Occipital lobe (tissue), 2 donors: Measurements from ENCODE around the gene DYNLT5. TPM values are rescaled to one million over a fixed set of nuclear protein-coding genes. Genes with fewer than 3 reads are reported as not detected.
"Not testable (repeated sequence)": the region's sequence is repeated elsewhere in the genome, so short reads cannot be mapped to it uniquely, and the experiment has no call there.

Source experiments
- DNase-seq: peaks from one replicate; lab custom pipeline; 2025; lab: John Stamatoyannopoulos, UW
- total RNA-seq: library from RNA; depleted of rRNA; stranded (reverse); fragments of >200 nt; gene quantifications from one replicate; pipeline ENCODE4 v1.2.3, GENCODE V29; 2014

DYNLT5 gene
- total RNA-seq, 1 donor from 2014 or later, result 3.6 TPM

GRCh38 chr1:66750577-66750976 lies 1.7 kb upstream of the DYNLT5 start:
- no peak for DNase-seq

DNA sequence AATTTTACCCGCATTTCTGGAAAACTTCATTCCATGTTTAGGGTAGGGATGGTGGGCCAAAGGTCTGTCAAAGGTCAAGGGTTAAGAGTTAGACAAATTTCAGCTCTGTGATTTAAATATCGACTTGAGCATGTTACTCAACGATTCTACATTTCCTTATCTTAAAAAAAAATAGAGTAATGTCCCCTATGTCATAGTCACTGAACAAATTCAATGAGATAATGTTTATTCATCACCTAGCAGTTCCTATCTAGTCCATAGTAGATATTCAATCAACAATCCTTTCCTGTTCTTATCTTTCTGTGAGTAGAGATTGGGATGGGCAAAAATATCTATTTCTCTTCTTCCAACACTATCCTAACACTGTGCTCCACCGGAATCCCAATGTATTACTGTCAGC lies 1.1 kb upstream of the DYNLT5 start:
- DNase-seq, result no peak

DNA sequence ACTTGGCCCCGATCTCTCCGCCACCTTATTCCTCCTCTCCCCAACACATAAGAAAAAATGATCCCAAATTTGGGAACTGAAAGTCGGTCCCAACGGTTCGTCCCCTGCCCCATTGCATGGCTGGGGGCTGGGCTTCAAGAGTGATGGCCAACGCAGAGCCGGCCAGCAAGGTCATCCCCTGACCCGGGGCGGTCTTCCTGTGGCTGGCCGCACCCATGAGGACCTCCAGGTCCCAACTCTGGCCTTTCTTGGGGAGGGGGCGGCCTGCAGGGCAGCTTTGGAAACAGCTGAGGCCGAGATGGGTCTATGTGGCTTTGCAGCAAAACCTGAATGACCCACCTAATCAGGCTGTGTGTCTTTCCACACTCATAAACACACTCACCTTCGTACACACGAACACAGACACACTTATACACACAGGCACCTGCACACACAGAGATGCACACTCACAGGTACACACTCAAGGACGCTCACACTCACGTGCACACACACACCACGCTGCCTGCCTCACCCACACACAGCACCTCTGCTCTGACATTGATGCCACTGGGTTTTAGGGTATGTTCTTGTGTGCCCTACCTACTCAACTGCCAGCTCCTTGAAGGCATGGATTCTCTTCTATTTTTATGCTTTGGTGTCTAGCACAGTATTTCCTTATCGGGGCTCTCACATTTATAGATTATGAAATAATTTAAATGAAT lies 562 bp downstream of the DYNLT5 start:
- no peak for DNase-seq

GRCh38 chr1:66757722-66758240 lies 5.5 kb downstream of the DYNLT5 start:
- no peak for DNase-seq

GRCh38 chr1:66758241-66758755 lies 6.0 kb downstream of the DYNLT5 start:
- DNase-seq, result no peak

- DNase-seq, result no peak
Measured at GRCh38 chr1:66760506-66760905, 8.2 kb downstream of the DYNLT5 start.

DNA sequence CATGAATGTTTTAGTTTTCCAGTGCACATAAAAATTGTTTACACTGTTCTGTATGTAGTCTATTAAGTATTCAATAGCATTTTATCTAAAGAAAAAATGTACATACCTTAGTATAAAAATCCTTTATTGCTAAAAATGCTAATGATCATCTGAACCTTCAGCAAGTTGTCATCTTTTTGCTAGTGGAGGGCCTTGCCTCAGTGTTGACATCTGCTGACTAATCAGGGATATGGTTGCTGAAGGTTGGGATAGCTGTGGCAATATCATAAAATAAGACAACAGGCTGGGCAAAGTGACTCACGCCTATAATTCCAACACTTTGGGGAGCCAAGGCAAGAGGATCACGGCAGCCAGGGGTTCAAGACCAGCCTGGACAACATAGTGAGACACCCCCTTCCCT lies 9.0 kb downstream of the DYNLT5 start:
- no peak for DNase-seq

DNA sequence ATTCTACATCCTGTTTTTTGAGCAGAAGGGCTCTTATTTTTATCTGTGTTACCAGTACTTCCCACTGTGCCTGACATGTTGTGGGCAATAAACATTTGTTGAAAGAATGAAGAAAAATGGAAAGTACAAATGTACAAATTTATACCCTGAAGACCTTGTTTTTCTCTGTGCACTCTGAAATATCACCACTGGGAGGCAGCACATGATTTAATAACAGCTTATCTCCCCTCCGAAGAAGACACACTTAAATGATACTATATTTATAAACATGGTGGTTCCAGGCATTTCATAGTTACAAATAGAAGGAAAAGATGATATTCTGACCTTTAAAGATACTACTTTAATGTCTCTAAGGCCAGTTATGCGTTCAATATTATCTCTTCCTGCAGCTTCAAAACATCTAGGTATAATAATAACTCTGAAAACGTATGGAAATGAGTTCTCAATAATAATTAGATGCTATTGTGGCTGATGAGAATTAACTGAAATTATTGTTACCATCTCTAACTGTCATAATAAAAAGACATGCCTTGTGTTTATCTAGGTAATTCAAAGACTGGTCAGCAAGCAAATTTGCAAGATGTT lies 12.8 kb downstream of the DYNLT5 start:
- DNase-seq, result no peak

DNA sequence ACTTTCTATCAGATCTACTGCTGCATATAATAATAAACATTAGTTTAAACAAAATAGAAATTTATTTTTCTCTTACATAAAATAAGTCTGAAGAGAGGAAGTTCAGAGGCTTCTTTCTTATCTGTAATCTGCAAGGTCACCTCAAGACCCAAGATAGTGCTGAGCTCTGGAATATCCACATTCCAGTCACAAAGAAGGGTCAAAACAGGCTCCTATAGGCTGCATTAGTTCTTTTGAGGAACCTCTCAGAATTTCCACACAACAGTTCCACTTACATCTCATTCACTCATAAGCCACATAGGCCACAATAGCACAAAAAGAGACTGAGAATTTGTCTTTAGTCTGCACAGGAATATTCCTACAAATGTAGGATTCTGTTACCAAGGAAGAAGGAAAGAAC lies 15.4 kb downstream of the DYNLT5 start:
- DNase-seq, result no peak

DNA sequence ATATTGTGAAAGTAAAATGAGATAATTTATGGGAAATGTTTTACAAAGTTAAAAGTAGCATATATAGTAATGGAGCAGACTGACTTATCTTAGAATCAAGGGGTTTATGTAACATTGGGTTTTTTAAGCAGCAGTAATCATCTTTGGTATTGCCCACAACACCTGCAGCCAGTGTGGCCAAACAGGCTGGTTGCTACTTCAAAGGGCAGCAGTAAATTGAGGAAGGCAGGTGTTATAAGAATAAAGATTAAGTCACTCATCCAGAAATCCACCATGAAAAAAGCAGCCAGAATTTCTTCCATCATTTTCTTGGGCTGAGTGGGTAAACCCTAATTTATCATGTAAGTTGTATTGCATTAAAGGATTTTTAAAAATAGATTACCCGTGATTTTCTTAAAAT lies 16.7 kb downstream of the DYNLT5 start:
- no peak for DNase-seq

DNA sequence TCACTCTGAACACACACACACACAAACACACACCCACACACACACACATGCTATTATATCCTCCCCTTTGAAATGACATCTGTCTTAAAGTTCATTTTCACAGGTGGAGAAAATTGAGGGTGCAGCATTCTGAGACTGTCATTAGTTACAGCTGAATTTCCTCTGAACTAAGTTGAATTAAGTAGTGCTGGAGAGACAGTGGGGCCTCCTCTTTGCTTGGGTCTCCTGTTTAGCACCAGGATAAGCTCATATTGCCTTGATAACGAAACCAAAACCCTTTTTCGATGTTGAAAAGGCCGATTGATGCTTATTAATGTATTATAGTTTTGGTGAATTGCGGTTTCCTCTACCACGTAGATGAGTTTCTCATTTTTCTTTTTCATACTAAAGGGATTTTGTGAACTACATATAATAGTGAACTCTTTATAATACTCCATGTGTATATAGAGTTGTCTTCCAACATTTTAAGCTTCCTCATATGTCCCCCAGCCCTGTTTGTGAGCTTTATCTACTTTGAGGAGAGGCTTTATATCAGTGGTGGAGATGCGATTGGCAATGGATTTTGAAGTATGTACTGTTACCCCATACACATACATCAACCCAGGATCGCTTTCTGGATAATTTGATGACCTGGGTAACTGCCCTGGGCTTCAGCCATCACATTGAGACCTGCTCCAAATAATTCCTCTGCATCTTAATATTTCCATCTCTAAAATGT lies 17.4 kb downstream of the DYNLT5 start:
- DNase-seq, result no peak

- no peak for DNase-seq
Measured at GRCh38 chr1:66770240-66770639, 18.0 kb downstream of the DYNLT5 start.

DNA sequence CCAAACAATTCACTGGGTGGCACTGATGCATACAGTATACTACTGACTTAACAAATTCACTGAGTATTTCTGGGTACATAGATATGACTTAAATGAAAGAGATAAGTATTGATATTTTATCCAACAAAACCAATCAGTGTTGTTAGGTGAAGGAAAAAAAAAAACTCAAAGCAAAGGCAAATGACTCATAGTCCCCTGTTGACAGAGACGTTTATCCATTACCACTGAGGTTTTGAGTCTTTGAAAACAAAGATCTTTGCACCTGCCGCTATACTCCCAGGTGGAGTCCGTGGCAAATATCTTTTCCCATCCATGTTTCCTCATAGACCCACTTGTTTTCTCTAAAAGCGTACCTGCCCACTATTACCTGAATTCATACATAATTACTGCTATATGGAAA lies 18.4 kb downstream of the DYNLT5 start:
- no peak for DNase-seq

DNA sequence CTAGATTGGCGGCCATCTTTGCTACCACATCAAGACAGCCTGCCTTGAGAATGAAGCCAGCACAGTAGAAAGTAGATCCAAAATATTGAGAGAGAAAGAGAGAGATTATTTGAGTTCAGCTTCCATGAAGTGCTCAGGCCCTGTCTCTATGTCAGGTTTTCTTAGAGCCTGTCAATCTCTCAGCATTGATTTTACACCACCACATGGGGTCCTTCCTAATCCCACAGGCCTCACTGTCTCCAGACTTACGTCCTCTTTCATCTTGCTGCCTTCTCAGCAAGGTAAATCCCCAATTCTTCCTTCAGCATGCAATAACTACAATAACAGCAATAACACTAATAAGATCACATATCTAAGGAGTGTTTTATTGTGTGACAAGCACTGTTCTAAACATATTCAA lies 21.0 kb downstream of the DYNLT5 start:
- DNase-seq, result no peak

DNA sequence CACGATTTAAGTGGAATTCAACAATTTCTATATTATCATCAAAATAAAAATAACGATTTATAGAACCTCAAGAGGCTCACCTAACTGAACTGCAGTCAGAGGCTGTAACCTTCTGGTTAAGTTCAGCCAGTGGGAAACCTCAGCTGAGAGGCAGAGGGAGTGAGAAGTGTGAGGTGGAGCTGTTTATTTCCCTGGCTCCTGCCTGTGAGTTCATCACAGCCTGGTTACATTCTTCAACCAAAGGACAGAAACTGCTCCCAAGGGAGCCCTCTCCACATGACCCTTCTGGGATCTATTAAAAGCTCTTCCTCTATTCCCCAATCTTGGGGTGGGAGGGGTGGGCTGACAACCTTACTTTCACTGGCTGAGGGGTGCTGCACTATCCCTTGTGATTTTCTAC lies 22.2 kb downstream of the DYNLT5 start:
- no peak for DNase-seq

- DNase-seq, result no peak
Measured at GRCh38 chr1:66775646-66776045, 23.4 kb downstream of the DYNLT5 start.

- no peak for DNase-seq
Measured at GRCh38 chr1:66777831-66778230, 25.6 kb downstream of the DYNLT5 start.

GRCh38 chr1:66778266-66778665 lies 26.0 kb downstream of the DYNLT5 start:
- no peak for DNase-seq

DNA sequence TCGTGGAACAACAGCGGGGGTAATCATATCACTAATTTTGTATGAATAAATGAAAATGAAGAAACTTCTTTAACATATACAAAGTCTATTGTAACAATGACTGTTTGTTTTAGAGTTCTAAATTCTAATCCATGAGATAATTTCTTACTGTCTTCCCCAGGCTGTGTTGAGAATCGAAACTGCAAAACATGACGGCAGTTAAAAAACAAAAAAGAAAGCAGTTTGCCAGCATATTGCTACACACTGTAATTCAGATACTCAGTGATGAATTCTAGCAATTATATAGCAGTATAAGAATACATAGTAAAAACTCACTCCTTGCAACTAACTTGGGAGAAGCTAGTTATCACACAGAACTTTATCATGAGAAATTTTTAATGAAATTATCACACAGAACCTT lies 26.7 kb downstream of the DYNLT5 start:
- DNase-seq, result no peak

- DNase-seq, result no peak
Measured at GRCh38 chr1:66779475-66780078, 27.3 kb downstream of the DYNLT5 start.

- DNase-seq, result not testable (repeated sequence)
Measured at GRCh38 chr1:66785800-66786199, 33.5 kb downstream of the DYNLT5 start.

- DNase-seq, result no peak
Measured at GRCh38 chr1:66787641-66788040, 35.4 kb downstream of the DYNLT5 start.
